Right hindlimb (tissue), 1 donor: Measurements from ENCODE around the gene GLRX3.
"Not testable (repeated sequence)": the region's sequence is repeated elsewhere in the genome, so short reads cannot be mapped to it uniquely, and the experiment has no call there.

ENCODE experiments used
- DNase-seq: peaks from one replicate; pipeline ENCODE4 v3.0.0-alpha.2; 2018

The GLRX3 gene

DNA sequence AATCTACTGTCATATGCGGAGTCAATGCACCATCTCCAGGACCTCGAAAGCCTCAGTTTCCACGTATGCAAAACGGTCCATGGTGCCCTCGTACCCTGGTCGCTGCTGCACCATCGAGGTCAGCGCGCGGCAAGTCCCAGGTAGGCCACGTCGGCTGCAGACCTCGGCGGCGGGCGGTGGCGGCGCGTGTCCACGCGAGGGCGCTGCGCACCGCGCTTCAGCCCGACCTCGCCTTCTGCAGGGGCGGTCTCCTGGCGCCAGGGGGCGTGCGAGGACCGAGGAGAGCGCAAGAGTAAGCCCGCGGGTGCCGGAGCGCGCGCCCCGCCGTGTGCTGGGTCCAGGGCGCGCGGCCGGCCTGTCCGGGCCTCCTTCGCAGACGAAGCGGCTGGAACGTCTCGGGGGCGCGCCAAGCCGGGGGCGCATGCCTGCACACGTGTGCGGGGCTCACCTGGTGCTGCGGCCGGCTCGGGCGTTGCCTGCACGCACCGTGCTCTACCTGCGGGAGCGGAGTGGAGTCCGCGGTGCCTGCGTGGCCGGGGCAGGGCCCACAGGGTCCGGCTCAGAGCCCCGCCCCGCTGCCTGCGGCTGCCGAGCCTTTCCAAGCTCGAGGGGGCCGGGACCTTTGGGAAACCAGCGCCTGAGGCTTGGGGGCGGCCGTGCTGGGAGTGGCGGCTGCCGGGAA is 54.0 kb downstream of the GLRX3 start:
- peak; percentile 93 for DNase-seq

- DNase-seq, result no peak
Observed at GRCh38 chr10:130190737-130191115, 54.5 kb downstream of the GLRX3 start.

DNA sequence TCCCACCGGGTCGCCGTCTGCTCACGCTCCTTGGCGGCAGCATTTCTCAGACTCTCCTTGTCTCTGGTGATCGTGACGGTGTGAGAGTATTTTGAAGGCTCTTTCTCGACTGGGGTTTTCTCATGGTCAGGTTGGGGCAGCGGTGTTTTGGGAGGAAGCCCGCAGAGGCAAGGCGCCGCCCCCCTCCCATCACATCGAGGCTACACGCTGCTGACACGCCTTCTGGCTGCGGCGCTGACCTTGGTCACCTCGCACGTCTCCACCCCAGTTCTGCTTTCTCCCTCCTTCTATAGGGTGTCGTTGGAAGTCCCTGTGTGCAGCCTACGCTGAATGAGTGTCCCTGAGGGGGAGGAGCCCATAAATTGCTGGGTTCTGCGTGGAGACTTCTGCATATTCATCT is 55.2 kb downstream of the GLRX3 start:
- no peak for DNase-seq

DNA sequence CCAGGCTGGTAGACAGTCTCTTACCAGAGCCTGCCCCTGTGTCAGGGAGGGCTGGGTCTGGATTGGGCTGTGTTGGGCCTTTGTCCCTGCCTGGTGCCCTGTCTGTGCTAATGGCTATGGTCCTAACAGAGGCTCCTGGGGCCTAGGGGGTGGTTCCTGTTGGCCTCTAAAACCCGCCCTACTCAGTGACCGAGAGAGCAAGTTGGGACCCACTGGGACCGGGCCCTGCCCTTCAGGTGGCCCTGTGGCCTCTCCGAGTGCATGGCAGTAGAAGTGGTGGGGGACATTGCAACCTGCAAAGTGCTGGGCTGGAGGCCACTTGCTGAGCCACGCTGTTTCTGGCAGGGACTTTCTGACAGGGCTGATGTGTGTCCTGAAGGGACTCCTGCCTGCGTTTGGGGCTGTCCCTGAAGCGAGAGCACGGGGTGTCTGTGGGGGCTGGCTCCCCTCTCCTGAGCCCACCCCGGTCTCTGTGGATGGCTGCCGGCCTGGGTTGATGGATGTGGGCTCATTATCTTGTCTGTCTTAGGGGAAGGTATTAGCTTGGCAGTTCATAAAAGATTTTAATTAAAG is 56.2 kb downstream of the GLRX3 start:
- no peak for DNase-seq

DNA sequence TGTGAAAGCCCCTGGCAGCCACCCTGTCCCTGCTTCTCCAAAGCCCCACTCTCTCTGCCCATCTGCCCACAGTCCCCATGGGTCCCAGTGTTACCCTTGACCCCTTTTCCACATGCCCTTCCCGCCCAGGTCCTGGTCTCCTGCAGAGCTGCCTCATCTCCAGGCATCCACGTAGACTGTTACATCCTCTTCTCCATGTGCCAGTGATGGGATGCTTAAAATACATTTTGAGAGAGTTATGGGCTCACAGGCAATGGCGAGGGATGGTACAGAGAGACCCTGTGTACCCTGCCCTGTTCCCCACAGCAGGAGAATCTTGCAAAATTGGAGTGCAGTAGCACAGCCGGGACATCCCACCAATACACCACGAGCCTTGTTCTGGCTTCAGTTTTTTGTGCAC is 56.8 kb downstream of the GLRX3 start:
- DNase-seq, result no peak

DNA sequence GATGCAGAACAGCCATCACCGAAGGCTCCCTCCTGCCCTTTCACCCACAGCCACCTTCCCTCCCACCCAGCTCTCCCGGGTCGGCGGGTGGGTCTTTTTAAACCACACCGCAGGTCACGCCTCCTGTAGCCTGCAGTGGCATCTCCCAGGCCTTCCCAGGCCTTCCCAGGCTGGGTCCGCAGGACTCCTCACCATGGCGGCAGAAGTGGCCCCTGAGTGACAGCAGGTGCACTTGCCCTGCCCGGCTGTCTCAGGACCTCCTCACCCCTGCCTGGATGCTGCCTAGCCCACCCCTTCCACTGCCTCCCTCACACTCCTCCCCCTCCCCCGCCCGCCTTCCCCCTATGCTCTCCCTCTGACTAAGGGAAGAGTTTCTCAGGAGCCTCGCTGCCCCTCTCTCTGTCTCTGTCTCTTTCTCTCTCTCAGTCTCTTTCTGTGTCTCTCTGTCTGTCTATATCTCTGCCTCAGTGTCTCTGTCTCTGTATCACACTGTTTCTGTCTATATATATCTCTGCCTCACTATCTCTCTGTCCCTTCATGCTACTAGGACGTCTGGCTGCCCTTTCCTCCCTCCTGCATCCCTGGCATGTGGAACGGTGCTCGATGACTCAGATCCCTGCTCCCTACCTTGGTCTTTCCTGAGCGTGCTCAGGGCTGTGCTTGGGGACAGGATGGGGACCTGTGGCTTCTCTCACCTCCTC is 57.5 kb downstream of the GLRX3 start:
- DNase-seq, result no peak

DNA sequence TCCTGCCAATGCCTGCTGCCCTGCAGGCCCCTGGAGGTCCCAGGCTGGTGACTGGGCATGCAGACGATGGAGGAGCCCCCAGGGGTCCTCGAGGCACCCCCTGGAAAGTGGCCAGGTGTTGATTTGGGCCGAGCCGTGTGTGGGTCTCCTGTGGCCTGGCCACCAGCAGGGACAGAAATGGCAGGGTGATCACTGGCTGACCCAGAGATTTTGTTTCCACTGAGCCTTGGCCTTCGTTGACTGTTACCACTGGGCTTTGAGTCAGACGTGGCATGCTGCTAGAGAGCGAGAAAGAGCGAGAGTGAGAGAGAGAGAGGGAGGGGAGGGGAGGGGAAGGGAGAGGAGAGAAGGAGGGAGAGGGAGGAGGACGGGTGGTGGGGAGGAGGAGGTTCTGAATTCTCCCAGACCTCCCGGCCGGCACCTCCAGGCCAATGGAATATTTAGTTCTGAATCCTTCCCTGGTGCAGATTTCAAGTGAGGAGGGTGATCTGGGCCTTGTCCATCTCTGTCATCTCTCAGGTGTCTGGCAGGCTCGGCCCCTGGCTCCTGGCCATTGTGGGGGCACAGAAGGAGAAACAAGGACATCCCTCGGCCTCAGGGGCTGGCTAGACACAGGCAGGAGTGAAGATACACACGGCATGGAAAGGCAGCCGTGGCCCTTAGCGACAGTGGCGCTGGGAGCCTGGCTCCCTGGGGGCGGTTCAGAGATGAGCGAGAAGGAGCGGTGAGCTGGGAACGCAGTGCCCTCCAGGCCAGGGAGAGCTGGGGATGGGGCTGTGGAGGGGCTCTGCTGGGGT is 58.2 kb downstream of the GLRX3 start:
- no peak for DNase-seq

GRCh38 chr10:130194991-130195645 is 58.9 kb downstream of the GLRX3 start:
- DNase-seq, result no peak

DNA sequence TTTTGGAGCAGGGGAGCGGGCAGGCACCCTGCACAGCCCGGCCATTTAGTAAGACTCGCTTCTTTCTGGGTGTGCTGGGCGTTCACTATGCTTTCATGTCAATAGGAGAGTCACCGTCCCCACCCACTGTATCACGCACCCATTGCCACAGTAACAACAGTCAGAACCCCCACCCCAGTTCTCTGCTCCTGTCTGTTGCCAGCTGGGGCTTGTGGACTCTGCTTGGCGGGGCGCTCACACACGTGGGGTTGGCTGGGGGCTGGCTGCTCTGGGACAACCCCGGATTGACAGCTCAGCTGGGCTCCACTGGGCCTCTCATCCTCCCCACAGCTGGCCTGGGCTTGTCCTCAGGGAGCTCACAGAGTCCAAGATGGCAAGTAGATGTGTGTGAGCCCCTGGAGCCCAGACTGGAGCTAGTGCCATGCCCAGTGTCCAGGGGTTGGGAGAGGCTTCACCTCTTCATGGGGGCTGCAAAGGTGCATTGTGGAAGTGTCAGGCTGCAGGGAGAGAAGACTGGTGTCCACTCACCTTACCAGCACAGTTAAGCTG is 59.6 kb downstream of the GLRX3 start:
- no peak for DNase-seq

GRCh38 chr10:130196511-130197487 is 60.6 kb downstream of the GLRX3 start:
- no peak for DNase-seq

DNA sequence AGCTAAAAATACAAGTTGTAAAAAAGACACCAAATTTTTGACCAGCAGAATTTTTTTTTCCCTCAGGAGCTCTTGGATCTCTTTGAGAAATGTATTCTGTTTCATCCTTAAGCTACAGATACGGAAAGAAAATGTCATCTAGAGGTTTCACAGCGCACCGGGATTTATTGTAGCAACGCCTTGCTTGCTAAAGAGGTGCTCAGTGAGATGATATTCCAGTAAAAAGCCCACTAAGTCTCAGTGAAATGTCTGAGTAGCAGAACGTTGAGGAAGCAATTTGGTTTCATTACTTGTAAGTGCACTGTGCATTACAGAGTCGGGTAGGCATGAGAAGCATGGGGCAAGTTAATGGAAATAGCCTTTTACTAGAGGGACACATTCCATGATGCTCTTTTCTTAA is 62.5 kb downstream of the GLRX3 start:
- no peak for DNase-seq

- no peak for DNase-seq
Observed at GRCh38 chr10:130200179-130201042, 64.2 kb downstream of the GLRX3 start.

GRCh38 chr10:130201043-130201380 is 64.8 kb downstream of the GLRX3 start:
- DNase-seq, result no peak

DNA sequence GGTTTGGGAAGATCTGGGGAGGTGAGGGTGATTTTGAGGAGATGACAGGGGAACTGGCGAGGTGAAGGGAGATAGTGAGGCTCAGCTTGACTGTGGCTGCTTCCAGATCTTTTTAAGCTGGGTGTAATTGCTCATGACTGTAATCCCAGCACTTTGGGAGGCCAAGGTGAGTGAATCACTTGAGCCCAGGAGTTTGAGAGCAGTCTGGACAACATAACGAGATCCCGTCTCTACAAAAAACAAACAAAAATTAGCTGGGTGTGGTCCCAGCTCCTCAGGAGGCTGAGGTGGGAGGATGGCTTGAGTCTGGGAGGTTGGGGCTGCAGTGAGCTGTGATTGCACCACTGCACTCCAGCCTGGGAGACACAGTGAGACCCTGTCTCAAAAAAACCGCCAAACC is 66.0 kb downstream of the GLRX3 start:
- DNase-seq, result not testable (repeated sequence)

DNA sequence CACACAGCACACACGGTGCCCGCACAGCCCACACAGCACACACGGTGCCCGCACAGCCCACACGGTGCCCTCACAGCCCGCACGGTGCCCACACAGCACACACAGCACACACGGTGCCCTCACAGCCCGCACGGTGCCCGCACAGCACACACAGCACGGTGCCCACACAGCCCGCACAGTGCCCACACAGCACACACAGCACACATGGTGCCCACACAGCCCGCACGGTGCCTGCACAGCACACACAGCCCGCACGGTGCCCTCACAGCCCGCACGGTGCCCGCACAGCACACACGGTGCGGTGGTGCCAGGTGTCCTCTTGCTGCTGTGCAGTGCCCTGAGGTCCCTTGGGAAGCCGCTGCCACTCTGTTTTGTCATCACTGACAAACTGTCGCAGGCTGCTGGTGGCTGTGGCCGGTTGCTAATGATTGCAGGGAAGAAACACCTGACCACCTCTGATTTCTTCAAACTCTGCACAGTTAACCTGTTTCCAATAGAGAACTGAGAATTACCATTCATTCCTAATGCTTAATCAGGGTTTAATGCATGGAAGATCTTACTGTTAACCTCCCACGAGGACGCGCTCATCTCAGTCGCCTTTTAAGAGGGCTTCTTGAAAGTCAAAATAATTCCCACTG is 66.9 kb downstream of the GLRX3 start:
- no peak for DNase-seq

- no peak for DNase-seq
Observed at GRCh38 chr10:130203626-130204025, 67.4 kb downstream of the GLRX3 start.

GRCh38 chr10:130206216-130206737 is 70.1 kb downstream of the GLRX3 start:
- DNase-seq, result no peak

DNA sequence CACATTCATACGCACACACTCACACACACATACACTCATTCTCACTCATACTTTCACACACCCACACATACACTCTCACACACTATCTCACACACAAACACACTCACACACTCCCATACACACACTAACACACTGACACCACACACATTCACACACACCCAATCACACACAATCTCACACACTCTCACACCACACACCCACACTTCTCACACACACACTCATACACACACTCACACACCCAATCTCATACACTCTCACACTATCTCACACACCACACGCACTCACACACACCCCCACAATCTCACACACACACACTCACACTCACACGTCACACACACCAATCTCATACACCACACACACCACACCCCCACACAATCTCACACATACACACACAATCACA is 71.0 kb downstream of the GLRX3 start:
- DNase-seq, result no peak

DNA sequence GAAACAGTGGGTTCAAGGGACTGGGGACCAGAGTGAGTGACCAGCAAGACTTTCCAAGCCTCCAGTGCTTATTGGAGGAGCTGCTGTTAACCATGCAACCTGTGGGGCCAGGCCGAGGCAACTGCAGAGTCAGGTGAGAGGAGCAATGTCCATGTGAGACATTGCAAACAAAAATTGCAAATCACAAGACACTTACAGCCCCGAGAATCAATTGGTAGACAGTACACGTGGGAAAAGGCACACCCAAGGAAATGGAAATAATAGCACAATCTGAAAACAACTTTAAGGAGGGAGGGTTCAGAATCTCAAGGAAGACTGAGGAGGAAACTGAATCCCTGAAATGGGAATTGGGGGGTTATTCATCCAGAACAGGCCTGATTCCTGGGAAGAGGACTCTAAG is 72.6 kb downstream of the GLRX3 start:
- DNase-seq, result no peak

- DNase-seq, result no peak
Observed at GRCh38 chr10:130212746-130213145, 76.6 kb downstream of the GLRX3 start.
